GM18505 (cell line): ENCODE data around the gene DAPK3.

Experiments
- ATAC-seq: cut with Tn5 transposase; IDR thresholded peaks from one replicate; pipeline ENCODE4 v1.9.1; 2021; ENCODE audit not compliant: unreplicated experiment
- POLR2A ChIP-seq: IDR thresholded peaks from 4 replicates; pipeline ENCODE4 v1.6.1; 2011; ENCODE audit warnings: borderline replicate concordance; ENCODE audit not compliant: insufficient read depth, insufficient read length; ENCODE audit errors: extremely low read depth

DAPK3 gene

GRCh38 chr19:3923096-3923758 lies 47.7 kb downstream of the DAPK3 start:
- no peak for ATAC-seq
- no peak for TF ChIP-seq POLR2A

- no peak for TF ChIP-seq POLR2A
- ATAC-seq = no peak
These were observed 51.1 kb downstream of the DAPK3 start for GRCh38 chr19:3919793-3920192.

GRCh38 chr19:3916033-3916432 lies 54.9 kb downstream of the DAPK3 start:
- no peak for TF ChIP-seq POLR2A
- no peak for ATAC-seq

- no peak for TF ChIP-seq POLR2A
- ATAC-seq = no peak
These were observed 56.7 kb downstream of the DAPK3 start for GRCh38 chr19:3914199-3914598.

- ATAC-seq = no peak
- TF ChIP-seq POLR2A = no peak
These were observed 60.8 kb downstream of the DAPK3 start for GRCh38 chr19:3910105-3910504.
